GM12801 (cell line): ENCODE measurements around the gene EEFSEC.

Experiments used
- CTCF ChIP-seq: IDR thresholded peaks from one replicate; pipeline ENCODE4 v1.5.1; 2011; ENCODE audit warnings: control low read depth; ENCODE audit not compliant: insufficient read length; ENCODE audit errors: extremely low read depth

The EEFSEC gene

GRCh38 chr3:128353991-128354687, 200.9 kb downstream of the EEFSEC start:
- TF ChIP-seq CTCF: no peak

DNA sequence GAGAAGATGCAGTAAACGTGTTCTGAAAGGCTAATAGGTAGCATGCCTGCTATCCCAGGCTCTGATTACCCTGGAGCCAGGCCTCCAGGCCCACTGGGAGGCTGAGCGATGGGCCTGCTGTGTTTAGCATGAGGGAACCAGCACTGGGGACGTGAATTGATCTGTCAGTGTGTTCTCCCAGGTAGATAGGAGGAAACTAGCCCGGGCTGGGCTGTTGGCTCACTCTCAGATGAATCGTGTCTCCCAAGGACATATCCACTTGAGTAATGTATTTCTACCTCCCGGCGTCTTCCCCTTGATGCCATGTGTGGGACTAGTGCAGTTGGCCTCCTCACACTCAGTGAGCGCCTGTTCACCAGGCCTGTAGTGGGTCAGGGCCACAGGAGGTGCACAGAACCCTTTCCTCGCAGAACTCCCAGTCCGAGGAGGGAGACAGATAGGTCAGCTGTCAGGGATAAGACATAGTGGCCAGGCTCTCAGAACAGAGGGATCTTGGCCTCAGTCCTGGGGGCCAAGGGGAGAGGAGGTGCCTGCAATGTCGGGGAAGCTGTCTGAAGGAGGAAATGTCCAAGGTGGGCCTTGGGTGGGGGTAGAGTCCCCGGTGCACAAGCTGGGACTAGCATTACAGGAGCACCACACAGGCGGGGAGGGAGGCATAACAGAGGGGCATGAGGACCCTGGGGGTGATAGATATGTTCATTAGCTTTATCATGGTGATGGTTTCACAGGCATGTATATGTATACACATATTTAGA, 201.7 kb downstream of the EEFSEC start:
- no peak for TF ChIP-seq CTCF

- no peak for TF ChIP-seq CTCF
These were observed 202.2 kb downstream of the EEFSEC start for GRCh38 chr3:128355543-128355919.

DNA sequence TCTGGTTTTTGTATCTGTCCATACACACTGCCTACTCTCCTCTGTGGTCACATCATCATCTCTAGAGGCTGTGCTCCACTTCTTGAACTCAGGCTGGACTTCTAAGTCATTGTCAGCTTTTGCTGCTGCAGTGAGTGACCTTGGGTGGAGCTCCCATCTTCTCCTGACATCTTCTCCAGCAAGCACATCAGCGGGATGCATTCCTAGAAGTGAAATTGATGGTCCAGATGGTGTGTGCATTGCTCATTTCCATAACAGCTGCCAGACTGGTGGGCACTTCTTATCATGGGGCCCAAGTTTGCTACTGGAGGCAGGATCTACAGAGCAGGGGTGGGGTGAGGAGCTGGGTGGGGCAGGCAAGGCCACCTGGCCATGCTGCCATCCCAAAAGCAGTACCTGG, 203.5 kb downstream of the EEFSEC start:
- TF ChIP-seq CTCF: no peak

- no peak for TF ChIP-seq CTCF
These were observed 204.3 kb downstream of the EEFSEC start for GRCh38 chr3:128357538-128357937.

DNA sequence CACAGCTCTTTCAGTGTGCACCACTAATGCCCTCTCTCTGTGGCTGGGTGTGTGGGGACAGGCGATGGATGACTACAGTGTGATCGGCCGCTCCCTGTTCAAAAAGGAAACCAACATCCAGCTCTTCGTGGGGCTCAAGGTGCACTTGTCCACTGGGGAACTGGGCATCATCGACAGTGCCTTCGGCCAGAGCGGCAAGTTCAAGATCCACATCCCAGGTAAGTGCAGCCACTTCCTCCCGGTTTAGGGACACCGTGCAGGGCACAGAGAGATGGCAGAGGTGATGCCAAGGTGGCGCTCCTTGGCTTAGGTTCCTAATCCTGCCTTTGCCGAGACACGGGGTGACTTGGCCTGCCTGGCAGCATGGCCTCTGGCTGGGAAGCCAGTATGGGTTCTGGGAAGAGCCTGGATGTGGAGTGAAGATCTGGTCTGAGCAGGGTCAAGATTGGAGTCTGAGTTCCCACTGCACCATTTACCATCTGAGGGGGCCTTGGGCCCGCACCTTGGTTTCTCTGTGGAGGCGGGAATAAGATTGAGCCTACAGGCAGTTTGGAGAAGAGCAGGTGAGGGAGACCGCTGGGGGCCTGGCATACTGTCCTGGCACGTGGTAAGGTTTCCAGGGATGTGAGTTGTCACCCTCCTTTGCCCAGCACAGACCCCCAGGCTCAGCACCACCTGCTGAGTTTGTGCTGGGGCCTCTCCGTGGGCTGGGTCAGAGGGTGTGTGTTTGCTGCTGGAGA, 205.0 kb downstream of the EEFSEC start:
- TF ChIP-seq CTCF: no peak

GRCh38 chr3:128359060-128359664, 205.9 kb downstream of the EEFSEC start:
- no peak for TF ChIP-seq CTCF
